Measurements from ENCODE around the gene DOC2A.

DOC2A gene

DNA sequence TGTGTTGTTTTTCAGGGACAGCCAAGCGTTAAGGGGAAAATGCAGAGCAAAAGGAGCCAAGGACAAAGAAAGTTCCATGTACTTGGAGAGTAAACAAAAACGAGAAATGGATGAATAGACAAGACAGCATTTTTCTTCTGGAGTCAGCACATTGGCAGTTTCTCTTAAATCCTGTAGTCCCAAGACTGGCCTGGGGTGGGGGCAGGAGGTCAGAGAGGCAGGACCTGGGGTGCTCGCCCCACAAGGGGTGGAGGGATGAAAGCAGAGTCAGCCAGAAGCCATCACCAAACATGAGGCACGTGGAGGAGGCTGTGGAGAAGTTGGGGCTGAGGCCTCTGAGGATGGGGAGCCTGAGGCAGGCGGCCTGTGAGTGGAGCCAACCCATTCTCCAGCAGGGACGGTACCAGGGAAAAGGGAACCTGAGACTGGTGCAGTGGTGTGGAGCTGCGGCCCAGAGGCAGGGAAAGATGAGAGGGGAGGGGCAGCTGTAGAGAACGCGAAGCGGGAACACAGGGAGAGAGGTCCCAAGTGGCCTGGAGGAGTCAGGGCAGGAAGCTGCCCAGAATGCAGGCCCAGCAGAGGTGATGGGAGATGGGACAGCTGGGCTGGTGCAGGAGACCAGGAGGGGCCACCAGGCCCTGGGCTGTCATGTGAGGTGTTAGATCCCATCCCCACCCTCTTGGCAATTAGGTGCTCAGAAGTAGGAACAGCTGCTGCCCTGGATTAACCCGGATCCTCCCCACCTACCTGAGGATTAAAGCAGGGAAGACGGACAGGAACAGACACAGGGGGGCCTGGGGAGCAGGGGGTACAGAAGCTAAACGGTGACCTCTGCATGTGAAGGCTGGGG is 17.0 kb upstream of the DOC2A start:
- Histone ChIP-seq H3K79me2 (ENCODE audit: insufficient read depth, low read length) (no peaks in the 10 kb centered on the region), H3K9ac (ENCODE audit: low read length) (no peak overlapping the region), H3K27ac (ENCODE audit: low read depth, low read length, poor library complexity, severe bottlenecking) (no peak overlapping the region), H3K9me3 (ENCODE audit: low read length) (no peaks in the 10 kb centered on the region), H4K20me1 (ENCODE audit: insufficient read depth, low read length) (no peaks in the 10 kb centered on the region), H3K9me2 (ENCODE audit: low read depth, low read length) (no peaks in the 10 kb centered on the region), H3K4me3 (ENCODE audit: low read depth, low read length, poor library complexity, severe bottlenecking) (no peak overlapping the region), H3K4me2 (ENCODE audit: low read length) (no peak overlapping the region), H2AFZ (ENCODE audit: low read length) (no peak overlapping the region), H3K4me1 (ENCODE audit: insufficient read depth, low read length, severe bottlenecking) (no peaks in the 10 kb centered on the region), H3K27me3 (ENCODE audit: insufficient read depth, low read length) (peaks cover 9% of the 10 kb centered on the region; the same call in 1 of the 2 replicates), H3F3A (ENCODE audit: insufficient read depth, low read length) (no peaks in the 10 kb centered on the region), H3K36me3 (ENCODE audit: insufficient read depth, low read length) (no peaks in the 10 kb centered on the region)
- TF ChIP-seq EZH2 (IDR thresholded peaks at IDR 0.05; ENCODE audit: borderline replicate concordance, low read length), result no peak
- no peak for TF ChIP-seq CTCF (IDR thresholded peaks at IDR 0.05; ENCODE audit: low read length)

DNA sequence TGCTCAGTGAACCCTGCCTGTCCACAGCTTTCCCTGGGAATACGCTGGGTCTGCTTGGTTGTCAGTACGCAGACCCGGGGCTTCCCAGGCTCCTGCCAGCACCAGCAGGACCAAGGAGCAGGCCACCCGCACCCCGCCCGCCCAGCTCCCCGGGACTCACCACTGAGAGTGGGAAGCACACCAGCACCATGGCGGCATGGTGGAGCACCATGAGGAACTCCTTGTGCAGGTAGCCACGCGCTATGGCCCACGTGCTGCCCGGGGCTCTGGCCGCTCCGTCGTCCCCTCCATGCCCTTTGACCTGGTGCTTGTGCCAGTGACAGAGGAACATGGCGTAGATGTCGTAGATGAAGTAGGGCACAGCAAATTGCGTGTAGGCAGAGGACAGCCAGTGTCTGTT is 15.6 kb upstream of the DOC2A start:
- Histone ChIP-seq H3K4me3 (ENCODE audit: low read depth, low read length, poor library complexity, severe bottlenecking) (no peak overlapping the region), H3K79me2 (ENCODE audit: insufficient read depth, low read length) (no peaks in the 10 kb centered on the region), H3K4me1 (ENCODE audit: insufficient read depth, low read length, severe bottlenecking) (peaks cover under 1% of the 10 kb centered on the region), H4K20me1 (ENCODE audit: insufficient read depth, low read length) (no peaks in the 10 kb centered on the region), H3K9ac (ENCODE audit: low read length) (no peak overlapping the region), H3K27ac (ENCODE audit: low read depth, low read length, poor library complexity, severe bottlenecking) (no peak overlapping the region), H3K9me2 (ENCODE audit: low read depth, low read length) (no peaks in the 10 kb centered on the region), H3K27me3 (ENCODE audit: insufficient read depth, low read length) (peaks cover 12% of the 10 kb centered on the region; the same call in 1 of the 2 replicates), H3F3A (ENCODE audit: insufficient read depth, low read length) (no peaks in the 10 kb centered on the region), H3K9me3 (ENCODE audit: low read length) (no peaks in the 10 kb centered on the region), H3K4me2 (ENCODE audit: low read length) (no peak overlapping the region), H3K36me3 (ENCODE audit: insufficient read depth, low read length) (no peaks in the 10 kb centered on the region), H2AFZ (ENCODE audit: low read length) (no peak overlapping the region)
- TF ChIP-seq CTCF (IDR thresholded peaks at IDR 0.05; ENCODE audit: low read length), result no peak
- TF ChIP-seq EZH2 (IDR thresholded peaks at IDR 0.05; ENCODE audit: borderline replicate concordance, low read length), result no peak

GRCh38 chr16:30025574-30025973 is 14.7 kb upstream of the DOC2A start:
- Histone ChIP-seq H3K79me2 (ENCODE audit: insufficient read depth, low read length) (no peaks in the 10 kb centered on the region), H4K20me1 (ENCODE audit: insufficient read depth, low read length) (no peaks in the 10 kb centered on the region), H3K9ac (ENCODE audit: low read length) (no peak overlapping the region), H3K27ac (ENCODE audit: low read depth, low read length, poor library complexity, severe bottlenecking) (no peak overlapping the region), H3F3A (ENCODE audit: insufficient read depth, low read length) (no peaks in the 10 kb centered on the region), H2AFZ (ENCODE audit: low read length) (no peak overlapping the region), H3K4me2 (ENCODE audit: low read length) (no peak overlapping the region), H3K9me2 (ENCODE audit: low read depth, low read length) (no peaks in the 10 kb centered on the region), H3K9me3 (ENCODE audit: low read length) (no peaks in the 10 kb centered on the region), H3K4me1 (ENCODE audit: insufficient read depth, low read length, severe bottlenecking) (peaks cover 5% of the 10 kb centered on the region), H3K4me3 (ENCODE audit: low read depth, low read length, poor library complexity, severe bottlenecking) (no peak overlapping the region), H3K36me3 (ENCODE audit: insufficient read depth, low read length) (no peaks in the 10 kb centered on the region), H3K27me3 (ENCODE audit: insufficient read depth, low read length) (peaks cover 12% of the 10 kb centered on the region; the same call in 1 of the 2 replicates)
- TF ChIP-seq EZH2 (IDR thresholded peaks at IDR 0.05; ENCODE audit: borderline replicate concordance, low read length) (no peak), CTCF (IDR thresholded peaks at IDR 0.05; ENCODE audit: low read length) (no peak)
